SU-DHL-6 (cell line): ENCODE results near the gene SCN2B.

Experiments
- CTCF ChIP-seq: fragments of 200-600 bp; sonication (generic); IDR thresholded peaks from one replicate; pipeline ENCODE4 v1.5.1; 2017; ENCODE audit warnings: antibody characterized with exemption, mild to moderate bottlenecking, low read length, moderate library complexity; ENCODE audit not compliant: insufficient read depth, poor library complexity, severe bottlenecking
- EZH2phosphoT487 ChIP-seq: fragments of 200-600 bp; sonication (generic), shearing (Covaris generic); conservative IDR thresholded peaks from 2 replicates; pipeline ENCODE4 v1.6.1; 2018; ENCODE audit warnings: mild to moderate bottlenecking, antibody characterized with exemption, low read length, moderate library complexity, mixed read lengths

GRCh38 chr11:118170882-118171268, 5.6 kb downstream of the SCN2B start:
- TF ChIP-seq CTCF, result no peak
- no peak for TF ChIP-seq EZH2phosphoT487
